H7 (cell line): ENCODE data around the gene CLRN3. TPM values are rescaled to one million over a fixed set of nuclear protein-coding genes. Genes with fewer than 3 reads are reported as not detected.

Experiments used
- DNase-seq: peaks from one replicate; pipeline ENCODE4 v3.0.0; 2012
- H3K27me3 ChIP-seq: 2 replicates; pipeline ENCODE4 v1.6.0; 2011; ENCODE audit warnings: mild to moderate bottlenecking, low read length; ENCODE audit not compliant: control insufficient read depth, insufficient read depth
- H3K36me3 ChIP-seq: replicated peaks from 2 replicates; pipeline ENCODE4 v1.5.1; 2011; ENCODE audit warnings: low read length; ENCODE audit not compliant: control insufficient read depth, insufficient read depth
- H3K4me3 ChIP-seq: 2 replicates; pipeline ENCODE4 v1.5.1; 2011; ENCODE audit warnings: low read depth, mild to moderate bottlenecking, control low read depth, low read length, moderate library complexity; ENCODE audit not compliant: insufficient read depth
- total RNA-seq: library from RNA; depleted of rRNA; stranded (reverse); fragments of >200 nt; shearing (Covaris generic); gene quantifications from 2 replicates; pipeline ENCODE4 v1.2.3, GENCODE V29; 2014

The CLRN3 gene
- total RNA-seq, 1 experiment from 2014 or later, result not detected

DNA sequence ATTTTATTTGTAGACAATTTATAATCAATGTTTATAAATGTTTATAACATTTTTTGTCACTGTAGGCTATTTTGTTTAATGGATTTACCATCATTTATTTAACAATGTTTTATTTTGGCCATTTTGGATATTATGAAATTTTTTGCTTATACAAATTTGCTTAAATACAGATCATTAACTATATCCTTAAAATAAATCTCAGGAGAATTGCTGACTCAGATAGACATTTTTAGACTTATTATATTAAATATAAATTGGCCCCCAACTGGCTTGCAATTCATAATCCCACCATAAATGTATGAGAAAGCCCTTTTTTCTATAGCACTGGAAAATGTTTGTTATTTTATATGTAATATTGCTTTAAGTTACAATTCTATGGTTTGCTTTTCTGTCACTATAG, 3.8 kb upstream of the CLRN3 start:
- no peak for DNase-seq
- Histone ChIP-seq H3K36me3 (no peaks in the 10 kb centered on the region), H3K27me3 (no peaks in the 10 kb centered on the region), H3K4me3 (no peak overlapping the region)

DNA sequence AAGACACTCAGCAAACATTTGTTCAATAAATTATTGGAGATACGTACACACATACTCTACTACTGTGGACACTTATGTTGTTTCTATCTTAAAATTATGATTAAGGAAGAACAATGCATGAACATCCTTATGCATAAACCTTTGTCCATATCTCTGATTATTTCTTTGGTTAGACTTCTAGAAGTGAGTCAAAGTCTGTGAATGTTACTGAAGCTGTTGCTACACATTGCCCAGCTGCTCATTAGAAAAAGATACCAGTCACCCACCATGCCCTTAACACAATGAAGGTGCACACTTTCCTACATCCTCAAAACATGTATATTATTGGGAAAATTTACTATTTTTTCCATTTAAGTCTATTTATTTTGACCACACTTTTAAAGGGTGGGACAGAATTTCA, 1.4 kb upstream of the CLRN3 start:
- no peak for DNase-seq
- Histone ChIP-seq H3K27me3 (no peaks in the 10 kb centered on the region), H3K36me3 (no peaks in the 10 kb centered on the region), H3K4me3 (no peak overlapping the region)

DNA sequence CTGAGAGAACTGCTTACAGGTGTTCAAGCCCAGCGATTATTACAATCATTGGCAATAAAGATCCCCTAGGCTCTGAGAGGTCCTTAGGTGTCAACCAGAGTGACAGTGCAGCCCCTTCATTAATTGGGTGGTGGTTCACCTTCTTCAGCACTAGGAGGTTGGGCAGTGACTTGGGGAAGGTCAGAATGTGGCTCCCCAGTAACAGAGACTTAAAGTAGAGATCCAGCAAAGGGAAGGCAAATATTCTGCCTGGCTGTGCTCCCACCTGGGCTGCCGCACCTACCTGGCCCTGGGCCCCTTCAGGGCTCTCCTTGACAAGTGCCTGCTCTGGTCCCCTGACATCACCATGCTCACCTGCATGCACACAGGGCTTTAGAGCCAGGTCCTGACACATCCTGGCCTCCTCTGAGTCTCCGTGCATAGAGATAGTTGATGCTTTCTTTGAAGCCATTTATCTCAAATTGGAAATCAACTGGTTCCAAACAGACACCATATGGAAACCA, 1.9 kb downstream of the CLRN3 start:
- DNase-seq, result peak; percentile 8
- Histone ChIP-seq H3K4me3 (no peak overlapping the region), H3K27me3 (no peaks in the 10 kb centered on the region), H3K36me3 (no peaks in the 10 kb centered on the region)

DNA sequence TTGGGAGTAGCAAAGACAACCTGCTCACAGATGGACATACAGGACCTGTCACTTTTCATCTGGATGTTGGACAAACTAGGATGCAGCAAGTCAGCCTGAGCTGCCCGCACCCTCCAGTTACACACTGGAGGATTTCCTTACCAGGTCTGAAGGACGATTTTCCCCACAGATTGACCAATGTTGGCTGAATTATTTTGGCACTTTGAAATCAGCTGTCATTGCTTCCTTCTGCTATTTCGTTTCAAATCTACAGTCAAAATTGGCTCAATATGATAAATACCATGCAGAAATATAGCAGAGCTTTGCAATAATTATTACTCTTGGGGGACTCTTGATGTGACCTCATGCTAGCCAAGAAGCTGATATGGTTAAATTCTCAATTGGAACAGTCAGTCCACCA, 2.5 kb downstream of the CLRN3 start:
- no peak for DNase-seq
- no peaks in the 10 kb centered on the region for H3K36me3 ChIP-seq
- no peak overlapping the region for H3K4me3 ChIP-seq
- H3K27me3 ChIP-seq, result no peaks in the 10 kb centered on the region

DNA sequence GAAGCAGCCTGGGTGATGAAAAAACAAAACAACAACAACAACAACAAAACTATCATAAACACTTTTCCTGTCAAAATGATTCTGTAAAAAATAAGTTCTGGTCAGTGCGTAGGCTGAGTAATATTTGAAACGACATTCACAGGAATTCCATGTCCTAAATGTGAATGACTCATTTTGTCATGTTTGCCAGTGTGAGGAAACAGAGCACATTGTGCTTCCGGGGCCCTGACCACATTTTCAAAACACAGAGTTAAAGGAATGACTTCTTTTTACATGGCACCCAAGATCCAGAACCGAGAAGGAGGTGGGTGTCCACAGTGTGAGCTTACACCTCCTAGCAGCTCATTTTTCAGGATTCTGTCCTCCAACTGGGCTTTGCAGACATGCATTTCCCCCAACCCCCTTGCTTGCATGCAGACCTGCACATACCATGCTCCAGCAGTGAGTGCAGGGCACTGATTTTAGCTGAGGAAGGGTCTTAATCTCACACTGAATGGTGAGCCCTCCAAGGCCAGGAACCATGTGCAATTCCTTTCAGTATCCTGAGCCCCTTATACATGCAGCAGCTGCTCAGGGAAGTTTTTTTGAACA, 3.0 kb downstream of the CLRN3 start:
- no peaks in the 10 kb centered on the region for H3K36me3 ChIP-seq
- H3K27me3 ChIP-seq, result no peaks in the 10 kb centered on the region
- no peak for DNase-seq
- H3K4me3 ChIP-seq, result no peak overlapping the region

DNA sequence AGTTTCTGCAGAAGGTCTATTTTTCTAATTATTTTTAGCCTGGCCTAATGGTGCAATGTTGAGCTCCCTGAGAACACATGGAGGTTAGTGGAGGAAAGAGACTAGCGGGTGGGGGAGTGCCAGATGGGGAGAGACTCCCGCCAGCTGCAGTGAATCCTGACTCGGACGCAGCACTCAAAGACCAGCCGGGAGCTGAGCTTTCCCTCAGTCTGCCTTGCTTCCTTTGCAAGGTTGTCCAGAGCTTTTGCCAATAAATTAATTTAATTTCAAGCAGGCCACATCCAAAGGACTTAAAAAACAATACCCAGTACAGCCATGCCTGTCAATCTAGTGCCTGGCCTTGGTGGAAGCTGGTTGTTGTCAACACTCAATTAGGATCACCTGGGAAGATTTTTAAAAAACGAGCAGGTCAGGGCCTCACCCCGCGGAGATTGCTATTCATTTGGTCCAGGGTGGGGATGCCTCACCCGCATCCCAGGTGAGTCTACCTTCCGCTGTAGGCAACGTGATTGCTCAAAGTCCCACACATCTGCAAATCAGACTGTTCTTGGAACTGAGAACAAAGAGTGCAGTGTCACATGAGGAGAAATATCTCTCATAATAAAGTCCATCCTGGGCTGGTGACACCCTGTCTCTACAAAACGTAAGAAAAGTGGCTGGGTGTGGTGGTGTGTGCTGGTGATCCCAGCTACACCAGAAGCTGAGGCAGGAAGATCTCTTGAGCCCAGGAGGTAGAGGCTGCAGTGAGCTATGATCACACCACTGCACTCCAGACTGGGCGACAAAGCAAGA, 4.0 kb downstream of the CLRN3 start:
- no peaks in the 10 kb centered on the region for H3K27me3 ChIP-seq
- H3K36me3 ChIP-seq, result no peaks in the 10 kb centered on the region
- no peak overlapping the region for H3K4me3 ChIP-seq
- DNase-seq, result no peak

DNA sequence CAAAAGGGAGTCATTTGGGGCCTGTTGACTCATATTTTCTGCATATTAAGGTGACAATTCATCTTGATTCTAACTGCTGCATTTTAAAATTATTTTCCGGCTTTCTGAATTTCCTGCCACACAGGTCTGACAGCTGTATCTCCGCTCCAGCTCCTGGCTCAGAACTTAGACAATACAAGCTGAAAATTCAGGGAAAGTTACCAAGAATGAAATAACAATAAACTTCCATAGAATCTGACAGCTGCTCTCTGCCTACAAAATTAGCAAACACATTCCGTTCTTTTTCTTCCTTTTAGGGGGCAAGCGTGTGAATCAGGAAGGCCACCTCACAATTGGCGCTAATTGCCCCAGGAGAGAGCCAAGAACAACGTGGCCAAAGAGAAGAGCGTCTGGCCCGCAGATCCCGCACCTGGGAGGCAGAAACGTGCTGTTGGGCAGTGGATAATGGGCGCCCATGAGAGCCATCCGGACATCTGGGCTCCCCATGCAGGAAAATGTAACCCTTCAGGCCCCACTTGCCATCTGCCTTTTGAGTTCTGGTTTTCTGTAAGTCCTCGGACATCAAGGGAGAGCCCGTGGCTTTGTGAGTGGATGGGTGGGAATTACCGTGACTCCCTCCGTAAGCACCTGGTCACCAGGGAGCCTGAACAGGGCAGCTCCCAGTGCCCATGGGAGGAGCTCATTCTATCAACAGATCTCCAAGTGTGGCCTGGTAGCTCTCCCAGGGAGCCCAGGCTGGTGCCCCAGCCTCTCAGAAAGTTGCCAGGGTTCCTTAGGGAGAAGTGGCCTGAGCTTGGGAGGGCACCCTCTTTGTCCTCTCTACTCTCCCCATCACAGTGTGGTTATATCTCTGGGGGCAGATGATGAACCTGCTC, 5.0 kb downstream of the CLRN3 start:
- no peaks in the 10 kb centered on the region for H3K36me3 ChIP-seq
- no peaks in the 10 kb centered on the region for H3K27me3 ChIP-seq
- H3K4me3 ChIP-seq, result no peak overlapping the region
- no peak for DNase-seq

DNA sequence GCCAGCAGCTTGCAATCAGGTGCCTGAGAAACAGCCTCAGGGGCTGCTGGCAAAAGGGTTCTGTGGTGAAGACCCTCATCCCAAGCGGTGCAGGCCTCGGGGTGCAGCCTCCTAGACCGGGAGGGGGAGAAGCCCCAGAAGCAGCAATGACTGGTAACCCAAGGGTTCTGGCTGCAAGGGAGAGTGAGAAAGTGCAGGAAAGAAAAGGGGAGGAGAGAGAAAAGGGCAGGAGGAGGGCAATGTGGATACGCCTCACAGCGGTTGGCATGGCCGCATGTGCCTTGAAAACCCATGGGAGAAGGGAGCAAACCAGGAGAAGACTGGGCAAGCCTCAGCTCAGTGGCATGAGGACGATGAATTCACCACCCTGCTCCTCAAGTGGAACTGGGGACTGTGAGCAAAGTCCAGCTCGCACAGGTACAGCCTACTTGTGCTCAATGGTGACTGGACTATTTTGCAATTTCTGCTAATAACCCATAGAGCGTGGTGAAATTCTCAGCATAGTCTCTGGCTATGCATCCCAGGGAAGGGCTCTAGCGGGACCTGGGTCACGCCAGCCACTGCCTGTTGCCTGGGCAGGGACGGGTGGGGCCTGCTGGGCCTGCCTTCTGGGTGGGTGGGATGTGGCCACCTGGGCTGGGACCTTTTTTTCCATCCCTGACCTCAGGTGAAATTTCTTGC, 6.2 kb downstream of the CLRN3 start:
- Histone ChIP-seq H3K4me3 (no peak overlapping the region), H3K27me3 (no peaks in the 10 kb centered on the region)
- no peak for DNase-seq

DNA sequence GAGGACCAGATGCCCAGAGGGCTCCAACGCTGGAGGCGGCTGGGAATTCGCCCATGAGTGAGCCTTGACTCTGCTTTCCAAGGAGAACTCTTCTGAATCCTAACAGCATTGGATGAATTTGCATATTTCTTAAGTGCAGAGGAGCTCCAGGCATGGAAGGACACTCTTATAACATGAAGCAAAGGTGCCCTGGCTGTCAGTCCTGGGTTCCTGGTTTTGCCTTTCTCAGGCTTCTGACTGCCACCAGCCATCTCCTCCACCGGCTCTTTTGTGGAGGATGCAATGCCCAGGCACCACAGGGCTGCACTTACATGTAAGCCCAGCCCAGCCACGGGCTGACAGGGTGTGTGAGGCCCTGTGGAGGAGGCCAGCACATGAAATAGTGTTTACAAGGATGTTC, 8.2 kb downstream of the CLRN3 start:
- H3K36me3 ChIP-seq, result no peaks in the 10 kb centered on the region
- H3K4me3 ChIP-seq, result no peak overlapping the region
- H3K27me3 ChIP-seq, result no peaks in the 10 kb centered on the region
- DNase-seq, result no peak

More for the DNA sequence above, 6.2 kb downstream of the CLRN3 start:
- no peaks in the 10 kb centered on the region for H3K36me3 ChIP-seq

DNA sequence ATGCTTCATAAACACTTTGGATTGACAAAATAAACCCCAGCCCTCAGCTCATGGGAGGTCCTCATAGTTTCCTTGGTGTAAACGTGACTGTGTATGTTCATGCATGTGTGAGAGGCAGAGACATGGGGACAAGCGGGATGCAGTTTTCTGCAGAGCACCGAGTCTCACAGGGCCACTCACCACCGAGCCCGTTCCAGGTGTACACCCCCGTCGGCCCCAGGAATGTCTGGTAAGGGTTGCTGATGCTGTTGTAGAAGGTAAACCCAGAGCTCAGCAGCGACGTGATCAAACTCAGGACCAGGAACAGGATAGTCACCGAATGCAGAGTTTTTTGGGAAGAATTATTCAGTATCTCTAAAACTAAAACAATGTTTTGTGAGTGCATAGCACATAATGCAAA, 9.2 kb downstream of the CLRN3 start:
- DNase-seq, result no peak
- Histone ChIP-seq H3K27me3 (no peaks in the 10 kb centered on the region), H3K36me3 (no peaks in the 10 kb centered on the region), H3K4me3 (no peak overlapping the region)

DNA sequence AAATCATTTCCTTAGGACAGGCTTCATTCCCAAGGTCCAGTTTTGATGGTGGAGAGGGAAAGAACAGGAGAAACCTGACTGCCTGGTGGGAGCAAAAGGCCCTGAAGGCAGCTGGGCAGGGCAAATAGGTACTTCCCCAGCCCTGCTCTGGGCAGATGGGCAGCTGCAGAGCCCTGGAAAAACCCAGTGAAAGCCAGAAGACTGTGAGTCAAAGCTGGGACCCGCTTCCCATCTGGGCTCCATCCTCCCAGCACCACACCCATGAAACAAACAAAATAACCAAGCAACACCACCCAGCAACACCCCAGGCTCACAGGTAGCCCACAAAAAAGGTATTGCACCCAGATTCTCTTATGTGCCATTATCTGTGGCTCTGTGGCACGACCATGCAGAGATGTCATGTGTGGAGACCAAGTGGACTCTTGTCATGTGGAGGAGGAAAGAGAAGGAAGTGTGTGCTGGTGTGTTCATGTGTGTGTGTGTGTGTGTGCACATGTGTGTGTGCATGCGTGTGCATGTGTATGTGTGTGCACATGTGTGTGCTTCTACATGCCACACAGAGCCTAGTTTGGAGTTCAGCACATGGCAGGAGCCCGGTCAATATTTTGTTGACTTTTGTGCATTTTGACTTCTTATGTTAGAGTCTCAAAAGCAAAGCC, 9.8 kb downstream of the CLRN3 start:
- DNase-seq, result no peak
- H3K27me3 ChIP-seq, result no peaks in the 10 kb centered on the region

DNA sequence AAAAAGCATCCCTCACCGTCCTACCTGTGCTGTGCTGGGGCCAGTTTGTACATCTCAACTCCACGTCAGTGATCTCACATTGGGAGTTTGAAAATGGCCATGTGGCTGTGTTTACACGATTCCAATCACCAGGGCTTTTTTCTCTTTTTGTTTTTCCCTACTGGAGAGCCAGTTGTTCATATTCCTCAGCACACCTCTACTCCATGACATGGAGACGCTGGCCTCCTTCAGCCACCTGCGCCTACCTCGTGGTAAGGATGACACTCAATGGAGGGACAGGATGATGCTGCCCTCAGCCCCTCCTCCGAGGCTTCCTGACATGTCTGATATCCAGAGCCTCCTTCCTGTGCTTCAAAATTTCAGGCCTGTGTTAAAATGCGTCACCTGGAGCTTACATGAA, 10.3 kb downstream of the CLRN3 start:
- no peak overlapping the region for H3K4me3 ChIP-seq
- no peak for DNase-seq
- no peaks in the 10 kb centered on the region for H3K27me3 ChIP-seq
- H3K36me3 ChIP-seq, result no peaks in the 10 kb centered on the region

More for the DNA sequence above, 9.8 kb downstream of the CLRN3 start:
- no peak overlapping the region for H3K4me3 ChIP-seq
- H3K36me3 ChIP-seq, result no peaks in the 10 kb centered on the region

DNA sequence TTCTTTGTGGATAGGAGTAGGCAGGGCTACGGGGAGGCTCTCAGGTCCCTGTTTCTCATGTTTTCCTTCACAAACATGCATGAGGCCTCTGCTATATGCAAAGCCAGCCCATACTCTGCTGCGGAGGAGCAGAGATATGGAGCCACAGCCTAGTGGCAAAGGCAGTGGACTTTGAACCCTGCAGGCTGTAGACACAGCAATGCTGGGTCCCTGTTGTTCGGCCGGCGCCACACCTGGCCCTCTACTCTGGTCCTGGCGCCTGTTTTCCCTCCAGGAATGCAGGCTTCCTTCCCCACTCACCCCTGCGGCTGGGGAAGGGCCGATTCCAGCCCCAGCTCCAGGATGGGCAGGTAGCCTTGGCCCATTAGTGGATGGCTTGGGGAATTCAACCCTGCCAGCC, 11.5 kb downstream of the CLRN3 start:
- Histone ChIP-seq H3K36me3 (no peaks in the 10 kb centered on the region), H3K27me3 (no peaks in the 10 kb centered on the region), H3K4me3 (no peak overlapping the region)
- DNase-seq, result no peak

DNA sequence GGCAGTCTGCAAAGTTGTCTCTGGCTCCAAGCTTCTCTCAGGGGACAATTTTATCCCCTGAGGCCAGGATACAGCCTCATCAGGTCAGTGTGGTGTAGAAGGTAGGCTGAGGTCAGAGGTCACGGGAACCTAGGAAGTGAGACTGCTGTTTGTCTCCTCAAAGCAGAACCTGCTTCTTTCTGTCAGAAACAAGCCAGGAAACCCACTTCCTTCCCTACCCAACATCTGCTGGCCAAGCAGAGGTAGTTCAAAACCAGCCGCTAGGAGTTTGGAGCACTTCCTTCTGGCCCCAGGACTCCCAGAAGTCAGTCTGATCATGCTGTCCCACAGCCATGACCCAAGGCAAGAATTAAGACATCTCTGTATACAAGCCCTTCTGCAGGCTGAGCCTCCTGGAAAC, 12.2 kb downstream of the CLRN3 start:
- Histone ChIP-seq H3K4me3 (no peak overlapping the region), H3K27me3 (no peaks in the 10 kb centered on the region)
- DNase-seq, result no peak

More for the DNA sequence above, 12.2 kb downstream of the CLRN3 start:
- no peaks in the 10 kb centered on the region for H3K36me3 ChIP-seq
